Spleen (tissue), 11 donors: ENCODE measurements around the gene ZNF28. TPM values are rescaled to one million over a fixed set of nuclear protein-coding genes. Genes with fewer than 3 reads are reported as not detected.
"Not testable (repeated sequence)": the region's sequence is repeated elsewhere in the genome, so short reads cannot be mapped to it uniquely, and the experiment has no call there.

Experiments
- DNase-seq: peaks from one replicate; pipeline ENCODE4 v3.0.0-alpha.2; 2020
- H3K27ac ChIP-seq, 8 donors: fragments of 200-600 bp; sonication (generic) in 7 of 8; 1 replicate in 4 of 8; 2 replicates in 4 of 8; pipeline versions ENCODE4 v1.5.0 to v1.8.0; 2016 to 2021; ENCODE audit warnings: inconsistent platforms in 4 of 8, mild to moderate bottlenecking in 4 of 8, moderate library complexity in 1 of 8
- H3K27me3 ChIP-seq, 7 donors: fragments of 200-600 bp; sonication (generic) in 6 of 7; replicated peaks in 1 of 7; 1 replicate in 4 of 7; 2 replicates in 3 of 7; pipeline versions ENCODE4 v1.5.0 to v1.8.0; 2016 to 2021; ENCODE audit warnings: inconsistent platforms in 3 of 7, mild to moderate bottlenecking in 1 of 7
- H3K36me3 ChIP-seq, 6 donors: fragments of 200-600 bp; sonication (generic) in 5 of 6; 1 replicate in 4 of 6; 2 replicates in 2 of 6; pipeline versions ENCODE4 v1.5.0 to v1.8.0; 2016 to 2021; ENCODE audit warnings: inconsistent platforms in 2 of 6
- H3K4me1 ChIP-seq, 6 donors: fragments of 200-600 bp; sonication (generic) in 5 of 6; 1 replicate in 3 of 6; 2 replicates in 3 of 6; pipeline versions ENCODE4 v1.5.0 to v1.8.0; 2016 to 2021; ENCODE audit warnings: inconsistent platforms in 3 of 6
- H3K4me3 ChIP-seq, 8 donors: fragments of 200-600 bp; sonication (generic) in 7 of 8; 1 replicate in 4 of 8; 2 replicates in 4 of 8; pipeline versions ENCODE4 v1.5.0 to v1.8.0; 2016 to 2021; ENCODE audit warnings: inconsistent platforms in 4 of 8, mild to moderate bottlenecking in 4 of 8, moderate library complexity in 2 of 8
- H3K9me3 ChIP-seq, 8 donors: fragments of 200-600 bp; sonication (generic) in 7 of 8; 1 replicate in 4 of 8; 2 replicates in 4 of 8; pipeline versions ENCODE4 v1.5.0 to v1.8.0; 2016 to 2021; ENCODE audit warnings: inconsistent platforms in 4 of 8
- CTCF ChIP-seq, 11 experiments: fragments of 200-600 bp in 7 of 11; fragments of 450-650 bp in 4 of 11; sonication (generic) in 4 of 11; IDR thresholded peaks in 8 of 11; conservative IDR thresholded peaks in 3 of 11; 1 replicate in 7 of 11; 2 replicates in 4 of 11; pipeline versions ENCODE4 v1.4.0 to v1.8.0; 2016 to 2021; ENCODE audit warnings: antibody characterized with exemption in 11 of 11, inconsistent platforms in 4 of 11, mild to moderate bottlenecking in 1 of 11
- POLR2A ChIP-seq, 3 donors: fragments of 450-650 bp; IDR thresholded peaks; one replicate each; pipeline ENCODE4 v1.5.1; 2017; ENCODE audit warnings: antibody characterized with exemption in 3 of 3, mild to moderate bottlenecking in 1 of 3
- POLR2AphosphoS5 ChIP-seq, 3 donors: sonication (generic); formaldehyde crosslinking; IDR thresholded peaks; one replicate each; pipeline ENCODE4 v1.5.1; 2017; ENCODE audit warnings: antibody characterized with exemption in 3 of 3
- WGBS, 5 donors: extraction: QIAGEN DNeasy Blood & Tissue Kit in 3 of 5; methylation state at CpG; one replicate each; pipeline versions ENCODE4 v1.1.5 to v1.1.7; 2013 to 2018; 5-methylcytosine and 5-hydroxymethylcytosine counted together
- intact Hi-C: fragments of 100-400 bp; cut with DNase I; formaldehyde crosslinking; loops from one replicate; pipeline ENCODE4 v1.15.0; 2023; ENCODE audit warnings: low total_unique reads
- polyA plus RNA-seq, 3 donors: library from polyadenylated mRNA; stranded (reverse); fragments of 200-250 nt; gene quantifications; one replicate each; pipeline ENCODE4 v1.2.1, GENCODE V29; 2013
- total RNA-seq, 7 donors: library from RNA; depleted of rRNA in 3 of 7; stranded (reverse); fragments of >200 nt in 3 of 7; fragmentation: NEBNext Ultra II Directional in 4 of 7; extraction: Animal tissue kit (Norgen Biotek cat#: 25700) in 4 of 7; gene quantifications; one replicate each; pipeline versions ENCODE4 v1.1.0 to v1.2.1, GENCODE V29; 2016 to 2021
- donor health status: healthy with polysubstance abuse.
- donor health status: DM: no; HTN: no; CAD: no; lungs with moderate emphysema.
- donor health status: DM: no; HTN: no; CAD: no.
- donor health status: Bipolar disorder and iron deficiency.
- donor health status: healthy.
- donor health status: DM: no; HTN: no; CAD: no.
- donor health status: DM: yes; HTN: yes; CAD: no.

ZNF28 gene
- total and polyA plus RNA-seq, 10 donors, result 1.8 to 20.2 (median 14.6) TPM

DNA sequence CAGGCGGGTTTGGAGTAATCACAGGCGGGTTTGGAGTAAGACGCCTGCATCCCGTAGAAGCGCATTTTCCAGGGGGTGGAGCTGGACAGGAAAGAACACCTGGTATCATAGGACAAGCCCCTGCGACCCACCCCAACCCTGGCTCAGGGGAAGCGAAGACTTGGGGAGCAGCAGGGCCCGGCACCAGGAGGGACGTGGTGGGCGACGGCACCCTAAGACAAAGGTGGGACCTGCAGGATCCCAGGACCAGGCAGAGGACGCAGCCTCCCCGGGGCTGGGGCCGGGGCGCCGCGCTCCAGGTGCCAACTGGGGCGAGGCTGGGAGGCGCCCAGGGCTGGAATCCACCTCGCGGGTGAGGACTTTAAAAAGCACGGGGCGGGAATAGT, 35.4 kb downstream of the ZNF28 start:
- Histone ChIP-seq H3K4me1 (peaks cover 0 to 34% (median 16%) of the 10 kb centered on the region in 6 donors), H3K27ac (peak overlapping the region; percentile 58 to 90 (median 81)), H3K36me3 (peaks cover 0 to 25% (median 2%) of the 10 kb centered on the region in 6 donors), H3K4me3 (peak overlapping the region; percentile 57 to 87 (median 69)), H3K27me3 (no peaks in the 10 kb centered on the region), H3K9me3 (peaks cover 0 to 31% (median 2%) of the 10 kb centered on the region in 8 donors)
- no peak for TF ChIP-seq POLR2AphosphoS5 (IDR thresholded peaks at IDR 0.05)
- TF ChIP-seq CTCF (IDR thresholded peaks at IDR 0.05 in 8 of 11, conservative IDR thresholded peaks at IDR 0.05 in 3 of 11), result no peak
- TF ChIP-seq POLR2A (IDR thresholded peaks at IDR 0.05), result no peak
- peak; percentile 75 for DNase-seq
- intact Hi-C loops, result no loop called here
- WGBS, 5 donors, result 5 to 7% (median 6%) methylated on average over 22 to 23 of the region's 23 CpGs

DNA sequence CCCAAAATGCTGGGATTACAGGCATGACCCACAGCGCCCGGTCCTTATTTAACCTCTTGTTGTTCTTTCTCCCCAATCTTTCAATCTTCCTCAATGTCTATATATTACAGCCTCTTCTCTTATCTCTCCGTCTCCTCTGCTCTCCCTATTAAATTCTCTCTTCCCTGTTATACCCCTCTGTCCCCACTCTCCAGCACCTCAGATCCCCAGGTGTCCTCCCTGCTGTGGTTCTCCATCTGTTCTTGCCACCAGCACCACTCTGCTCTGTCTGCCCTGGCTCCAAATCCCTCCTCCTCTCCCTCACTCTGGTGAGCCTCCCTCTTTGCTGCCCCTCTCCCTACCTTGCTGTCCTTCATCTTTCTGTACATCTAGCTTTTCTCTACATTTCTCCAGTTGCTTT, 35.9 kb downstream of the ZNF28 start:
- H3K36me3 ChIP-seq, result peaks cover 0 to 31% (median 2%) of the 10 kb centered on the region in 6 donors
- H3K27me3 ChIP-seq, result no peaks in the 10 kb centered on the region
- peak overlapping the region in 4 of 8 donors; percentile 73 to 85 (median 81) for H3K27ac ChIP-seq
- H3K4me3 ChIP-seq, result peak overlapping the region in 5 of 8 donors; percentile 58 to 87 (median 69)
- H3K4me1 ChIP-seq, result peaks cover 0 to 34% (median 16%) of the 10 kb centered on the region in 6 donors
- WGBS, 5 donors, result 87 to 95% (median 92%) methylated on average over 3 of the region's 3 CpGs
- TF ChIP-seq POLR2AphosphoS5 (IDR thresholded peaks at IDR 0.05) (no peak), CTCF (IDR thresholded peaks at IDR 0.05 in 8 of 11, conservative IDR thresholded peaks at IDR 0.05 in 3 of 11) (no peak), POLR2A (IDR thresholded peaks at IDR 0.05) (no peak)
- no peak for DNase-seq
- peaks cover 0 to 31% (median 2%) of the 10 kb centered on the region in 8 donors for H3K9me3 ChIP-seq
- intact Hi-C loops, result no loop called here

- Histone ChIP-seq H3K9me3 (peaks cover 0 to 44% (median 2%) of the 10 kb centered on the region in 8 donors), H3K4me1 (peaks cover 0 to 33% (median 16%) of the 10 kb centered on the region in 6 donors), H3K36me3 (peaks cover 0 to 57% (median 9%) of the 10 kb centered on the region in 6 donors)
- H3K27me3 ChIP-seq, H3K27ac ChIP-seq, H3K4me3 ChIP-seq, intact Hi-C loops, DNase-seq: not testable (repeated sequence)
- 77 to 93% (median 86%) methylated on average over 2 of the region's 2 CpGs for WGBS, 5 donors
These were observed 38.6 kb downstream of the ZNF28 start for GRCh38 chr19:52782864-52783263.

GRCh38 chr19:52778811-52779210, 42.6 kb downstream of the ZNF28 start:
- DNase-seq, result no peak
- Histone ChIP-seq H3K36me3 (peaks cover 0 to 95% (median 31%) of the 10 kb centered on the region in 6 donors), H3K9me3 (peaks cover 0 to 72% (median 10%) of the 10 kb centered on the region in 8 donors), H3K27ac (peak overlapping the region in 1 of 8 donors; percentile 38), H3K4me3 (no peak overlapping the region), H3K27me3 (no peaks in the 10 kb centered on the region), H3K4me1 (no peaks in the 10 kb centered on the region)
- no peak for TF ChIP-seq POLR2AphosphoS5 (IDR thresholded peaks at IDR 0.05)
- TF ChIP-seq CTCF (IDR thresholded peaks at IDR 0.05 in 8 of 11, conservative IDR thresholded peaks at IDR 0.05 in 3 of 11), result no peak
- no peak for TF ChIP-seq POLR2A (IDR thresholded peaks at IDR 0.05)
- 46 to 64% (median 52%) methylated on average over 3 of the region's 3 CpGs for WGBS, 5 donors
- intact Hi-C loops, result no loop called here

DNA sequence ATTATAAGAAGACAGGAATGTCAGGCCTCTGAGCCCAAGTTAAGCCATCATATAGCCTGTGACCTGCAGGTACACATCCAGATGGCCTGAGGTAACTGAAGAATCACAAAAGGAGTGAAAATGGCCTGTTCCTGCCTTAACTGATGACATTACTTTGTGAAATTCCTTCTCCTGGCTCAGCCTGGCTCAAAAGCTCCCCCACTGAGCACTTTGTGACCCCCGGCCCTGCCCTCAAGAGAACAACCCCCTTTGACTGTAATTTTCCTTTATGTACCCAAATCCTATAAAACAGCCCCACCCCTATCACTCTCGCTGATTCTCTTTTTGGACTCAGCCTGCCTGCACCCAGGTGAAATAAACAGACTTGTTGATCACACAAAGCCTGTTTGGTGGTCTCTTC, 65.0 kb downstream of the ZNF28 start:
- H3K27ac ChIP-seq, intact Hi-C loops, H3K4me3 ChIP-seq, DNase-seq, H3K27me3 ChIP-seq, H3K36me3 ChIP-seq, H3K4me1 ChIP-seq: not testable (repeated sequence)
- 81 to 91% (median 87%) methylated on average over 2 of the region's 2 CpGs for WGBS, 5 donors
- H3K9me3 ChIP-seq, result peaks cover 0 to 61% (median 24%) of the 10 kb centered on the region in 8 donors
